Left ventricle myocardium inferior (tissue), 1 donor: Measurements from ENCODE around the gene CDK4. TPM values are rescaled to one million over a fixed set of nuclear protein-coding genes. Genes with fewer than 3 reads are reported as not detected.

Experiments
- DNase-seq: peaks from one replicate; pipeline ENCODE4 v3.0.0-alpha.2; 2020
- H3K27ac ChIP-seq: fragments of 200-600 bp; replicated peaks from 2 replicates; pipeline ENCODE4 v1.8.0; 2021
- H3K27me3 ChIP-seq: fragments of 200-600 bp; 2 replicates; pipeline ENCODE4 v1.8.0; 2021; ENCODE audit warnings: low read depth
- H3K36me3 ChIP-seq: fragments of 200-600 bp; 2 replicates; pipeline ENCODE4 v1.8.0; 2021
- H3K4me1 ChIP-seq: fragments of 200-600 bp; 2 replicates; pipeline ENCODE4 v1.8.0; 2021
- H3K4me3 ChIP-seq: fragments of 200-600 bp; 2 replicates; pipeline ENCODE4 v1.8.0; 2021; ENCODE audit warnings: mild to moderate bottlenecking, moderate library complexity
- H3K9me3 ChIP-seq: fragments of 200-600 bp; replicated peaks from 2 replicates; pipeline ENCODE4 v1.8.0; 2021
- intact Hi-C: fragments of 100-400 bp; cut with micrococcal nuclease; formaldehyde crosslinking; loops from one replicate; pipeline ENCODE4 v1.11.0; 2022
- total RNA-seq: library from RNA; stranded (reverse); fragmentation: NEBNext Ultra II Directional; extraction: Animal tissue kit (Norgen Biotek cat#: 25700); gene quantifications from one replicate; pipeline ENCODE4 v1.2.1, GENCODE V29; 2021
- TF ChIP-seq, protein P1 (sequence below): fragments of 200-600 bp; IDR thresholded peaks from 2 replicates; pipeline ENCODE4 v1.8.0; 2021; ENCODE audit warnings: antibody characterized with exemption, mild to moderate bottlenecking, borderline replicate concordance
- donor health status: DM: no; HTN: yes; CAD: no; lungs with severe emphysema.

CDK4 gene
- total RNA-seq, 1 donor from 2014 or later = 41.3 TPM

- intact Hi-C loops = no loop called here
- TF ChIP-seq, protein P1, sequence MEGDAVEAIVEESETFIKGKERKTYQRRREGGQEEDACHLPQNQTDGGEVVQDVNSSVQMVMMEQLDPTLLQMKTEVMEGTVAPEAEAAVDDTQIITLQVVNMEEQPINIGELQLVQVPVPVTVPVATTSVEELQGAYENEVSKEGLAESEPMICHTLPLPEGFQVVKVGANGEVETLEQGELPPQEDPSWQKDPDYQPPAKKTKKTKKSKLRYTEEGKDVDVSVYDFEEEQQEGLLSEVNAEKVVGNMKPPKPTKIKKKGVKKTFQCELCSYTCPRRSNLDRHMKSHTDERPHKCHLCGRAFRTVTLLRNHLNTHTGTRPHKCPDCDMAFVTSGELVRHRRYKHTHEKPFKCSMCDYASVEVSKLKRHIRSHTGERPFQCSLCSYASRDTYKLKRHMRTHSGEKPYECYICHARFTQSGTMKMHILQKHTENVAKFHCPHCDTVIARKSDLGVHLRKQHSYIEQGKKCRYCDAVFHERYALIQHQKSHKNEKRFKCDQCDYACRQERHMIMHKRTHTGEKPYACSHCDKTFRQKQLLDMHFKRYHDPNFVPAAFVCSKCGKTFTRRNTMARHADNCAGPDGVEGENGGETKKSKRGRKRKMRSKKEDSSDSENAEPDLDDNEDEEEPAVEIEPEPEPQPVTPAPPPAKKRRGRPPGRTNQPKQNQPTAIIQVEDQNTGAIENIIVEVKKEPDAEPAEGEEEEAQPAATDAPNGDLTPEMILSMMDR = no peak
These were observed 15.2 kb upstream of the CDK4 start for GRCh38 chr12:57767305-57767698.

DNA sequence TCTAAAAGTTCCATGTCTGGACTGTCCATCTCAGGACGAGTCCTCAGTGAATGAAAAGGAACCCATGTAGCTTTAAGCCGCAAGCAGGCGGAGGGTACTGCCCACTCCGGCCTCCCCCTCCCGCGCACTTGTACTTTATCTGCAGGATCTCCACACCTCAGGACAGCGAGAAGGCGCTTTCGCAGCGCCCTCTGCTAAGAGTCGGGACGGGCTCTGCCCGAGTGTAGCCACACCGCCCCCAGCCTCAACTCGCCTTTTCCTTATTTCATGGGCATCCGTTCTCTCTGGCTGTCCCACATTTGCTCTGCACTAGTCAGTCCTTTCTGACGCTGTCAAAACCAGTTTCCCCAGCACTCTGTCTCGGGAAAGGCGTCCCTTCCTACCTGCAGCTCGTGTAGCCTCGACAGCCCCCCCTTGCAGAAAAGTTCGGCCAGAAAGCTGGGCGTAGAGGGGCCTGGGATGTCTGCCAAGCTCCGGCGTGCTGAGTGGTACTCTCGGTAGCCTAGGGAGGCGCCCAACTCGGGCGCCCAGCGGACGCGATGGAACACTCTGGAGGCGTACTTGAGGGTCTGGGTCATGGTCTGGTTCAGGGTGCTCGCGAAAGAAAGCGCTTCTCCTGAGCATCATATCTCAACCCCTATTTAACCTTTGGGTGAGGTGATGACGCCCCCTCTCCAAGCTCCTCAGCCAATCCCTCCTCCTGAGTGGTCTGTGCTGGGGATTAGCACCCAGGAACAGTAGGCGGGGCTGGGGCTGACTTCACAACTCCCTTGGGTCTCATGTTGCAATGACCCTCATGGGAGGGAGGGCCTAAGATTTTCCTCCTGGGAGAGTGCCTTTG, 14.6 kb upstream of the CDK4 start, which contains the start of gene CYP27B1:
CYP27B1 (minus strand) TSS at position 615 of the 841 bp plus-strand sequence; CDS start at position 578, 37 bp downstream.
- H3K9me3 ChIP-seq = no peaks in the 10 kb centered on the region
- intact Hi-C loops = no loop called here
- DNase-seq = peak; percentile 30

More at GRCh38 chr12:57767305-57767698, 15.2 kb upstream of the CDK4 start:
- DNase-seq = no peak
- Histone ChIP-seq H3K36me3 (peaks cover 18% of the 10 kb centered on the region), H3K4me1 (peaks cover 41% of the 10 kb centered on the region), H3K27me3 (peaks cover 48% of the 10 kb centered on the region), H3K27ac (no peak overlapping the region), H3K9me3 (no peaks in the 10 kb centered on the region), H3K4me3 (no peak overlapping the region)

GRCh38 chr12:57765698-57766463, 13.8 kb upstream of the CDK4 start:
- Histone ChIP-seq H3K4me1 (peaks cover 30% of the 10 kb centered on the region), H3K27ac (no peak overlapping the region), H3K36me3 (peaks cover 18% of the 10 kb centered on the region), H3K9me3 (no peaks in the 10 kb centered on the region), H3K4me3 (peak overlapping the region; percentile 62), H3K27me3 (peaks cover 55% of the 10 kb centered on the region)
- TF ChIP-seq, protein P1 = no peak
- intact Hi-C loops = no loop called here
- no peak for DNase-seq

More for the DNA sequence above, 14.6 kb upstream of the CDK4 start, which contains the start of gene CYP27B1:
- TF ChIP-seq, protein P1 = no peak
- Histone ChIP-seq H3K27ac (no peak within 1 kb of the TSS), H3K4me3 (peak within 1 kb of the TSS; percentile 62), H3K36me3 (peaks cover 18% of the 10 kb centered on the region), H3K27me3 (peaks cover 55% of the 10 kb centered on the region), H3K4me1 (peaks cover 37% of the 10 kb centered on the region)

DNA sequence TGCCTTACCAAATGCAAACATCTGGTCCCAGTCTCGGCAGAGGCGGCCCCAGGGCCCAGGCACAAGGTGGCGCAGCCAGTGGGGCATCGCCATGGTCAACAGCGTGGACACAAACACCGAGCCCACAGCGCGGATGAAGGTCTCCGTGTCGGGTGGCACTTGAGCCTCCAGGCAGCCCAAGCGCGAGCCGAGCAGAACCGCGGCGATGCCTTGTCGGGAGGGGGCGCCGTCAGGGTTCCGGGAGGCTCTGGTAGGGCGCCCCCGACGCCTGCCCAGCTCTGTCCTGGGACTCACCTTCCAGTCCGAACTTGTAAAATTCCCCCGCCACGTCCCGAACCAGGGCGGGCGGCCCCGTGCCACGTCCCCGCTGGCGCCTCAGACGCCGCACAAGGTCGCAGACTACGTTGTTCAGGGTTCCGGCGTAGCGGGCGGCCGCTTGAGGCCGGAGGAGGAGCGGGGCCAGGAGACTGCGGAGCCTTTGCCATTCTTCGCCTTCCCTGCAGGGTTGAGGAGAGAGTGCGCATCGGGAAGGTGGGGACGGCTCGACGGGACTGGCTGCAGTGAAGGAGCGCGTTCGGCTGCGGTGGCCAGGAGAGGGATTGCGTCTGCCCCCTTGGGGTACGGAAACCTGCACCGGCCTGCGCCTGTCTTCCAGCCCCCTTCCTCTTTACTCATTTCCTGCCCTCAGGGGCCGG, 13.0 kb upstream of the CDK4 start:
- no peak overlapping the region for H3K27ac ChIP-seq
- TF ChIP-seq, protein P1 = peak; percentile 37
- peaks cover 55% of the 10 kb centered on the region for H3K27me3 ChIP-seq
- peaks cover 30% of the 10 kb centered on the region for H3K4me1 ChIP-seq
- H3K36me3 ChIP-seq = peaks cover 11% of the 10 kb centered on the region
- peak overlapping the region; percentile 62 for H3K4me3 ChIP-seq
- H3K9me3 ChIP-seq = no peaks in the 10 kb centered on the region
- intact Hi-C loops = no loop called here
- DNase-seq = peak; percentile 34

DNA sequence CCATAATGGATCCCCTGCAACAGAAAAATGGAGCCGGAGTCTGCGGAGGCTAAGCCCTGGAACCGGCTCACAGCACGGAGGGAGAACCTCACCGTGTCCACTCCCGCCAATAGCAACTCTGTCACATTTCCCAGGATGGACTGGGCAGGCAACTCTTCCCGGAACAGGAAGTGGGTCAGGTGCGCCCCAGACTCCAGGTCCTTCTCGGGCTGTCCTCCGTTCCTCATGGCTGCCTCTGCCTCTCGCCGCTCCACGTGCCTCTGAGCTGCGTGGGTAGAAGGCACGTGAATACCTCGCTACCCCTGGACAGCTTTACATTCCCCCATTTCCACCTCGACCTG, 12.5 kb upstream of the CDK4 start:
- no peak for DNase-seq
- H3K36me3 ChIP-seq = peaks cover 7% of the 10 kb centered on the region
- no peak overlapping the region for H3K27ac ChIP-seq
- H3K9me3 ChIP-seq = no peaks in the 10 kb centered on the region
- H3K4me3 ChIP-seq = peak overlapping the region; percentile 62
- H3K27me3 ChIP-seq = peaks cover 55% of the 10 kb centered on the region
- TF ChIP-seq, protein P1 = no peak
- intact Hi-C loops = no loop called here
- peaks cover 30% of the 10 kb centered on the region for H3K4me1 ChIP-seq
